Loucy (cell line): ENCODE results near the gene PARVG.

Source experiments
- H2AFZ ChIP-seq: fragments of 200-600 bp; sonication (generic); 2 replicates; pipeline ENCODE4 v1.6.0; 2016; ENCODE audit warnings: antibody characterized with exemption, mild to moderate bottlenecking, low read length, moderate library complexity
- H3F3A ChIP-seq: fragments of 200-600 bp; 2 replicates; pipeline ENCODE4 v1.6.0; 2016; ENCODE audit warnings: antibody characterized with exemption, low read depth, mild to moderate bottlenecking
- H3K27me3 ChIP-seq: fragments of 200-600 bp; sonication (generic); 2 replicates; pipeline ENCODE4 v1.6.1; 2014; ENCODE audit warnings: low read length, mild to moderate bottlenecking; ENCODE audit not compliant: insufficient read depth, poor library complexity, severe bottlenecking
- H3K36me3 ChIP-seq: fragments of 200-600 bp; sonication (generic); 2 replicates; pipeline ENCODE4 v1.6.1; 2016; ENCODE audit warnings: low read length; ENCODE audit not compliant: insufficient read depth
- H3K4me1 ChIP-seq: fragments of 200-600 bp; sonication (generic); 2 replicates; pipeline ENCODE4 v1.5.1; 2014; ENCODE audit warnings: low read length, mild to moderate bottlenecking; ENCODE audit not compliant: insufficient read depth, poor library complexity, severe bottlenecking
- H3K4me2 ChIP-seq: fragments of 200-600 bp; sonication (generic); 2 replicates; pipeline ENCODE4 v1.6.0; 2014; ENCODE audit warnings: antibody characterized with exemption, low read length, low read depth, mild to moderate bottlenecking; ENCODE audit not compliant: poor library complexity, severe bottlenecking
- H3K4me3 ChIP-seq: fragments of 200-600 bp; sonication (generic); 2 replicates; pipeline ENCODE4 v1.5.1; 2014; ENCODE audit warnings: low read length, mild to moderate bottlenecking, mixed read lengths; ENCODE audit not compliant: poor library complexity, severe bottlenecking
- H3K79me2 ChIP-seq: fragments of 200-600 bp; sonication (generic); 2 replicates; pipeline ENCODE4 v1.6.1; 2014; ENCODE audit warnings: low read length; ENCODE audit not compliant: insufficient read depth
- H3K9ac ChIP-seq: fragments of 200-600 bp; sonication (generic); 2 replicates; pipeline ENCODE4 v1.6.0; 2014; ENCODE audit warnings: mild to moderate bottlenecking, low read depth, low read length, moderate library complexity; ENCODE audit not compliant: poor library complexity, severe bottlenecking
- H3K9me2 ChIP-seq: fragments of 200-600 bp; sonication (generic); replicated peaks from 2 replicates; pipeline ENCODE4 v1.6.1; 2016; ENCODE audit warnings: low read depth, low read length, mixed read lengths
- H3K9me3 ChIP-seq: fragments of 200-600 bp; sonication (generic); 2 replicates; pipeline ENCODE4 v1.6.1; 2014; ENCODE audit warnings: mild to moderate bottlenecking, antibody characterized with exemption, low read length, low read depth; ENCODE audit not compliant: insufficient read depth
- H4K20me1 ChIP-seq: fragments of 200-600 bp; sonication (generic); 2 replicates; pipeline ENCODE4 v1.6.0; 2014; ENCODE audit warnings: antibody characterized with exemption, low read length, mild to moderate bottlenecking; ENCODE audit not compliant: insufficient read depth, poor library complexity, severe bottlenecking
- EZH2phosphoT487 ChIP-seq: fragments of 200-600 bp; IDR thresholded peaks from 2 replicates; pipeline ENCODE4 v1.6.1; 2018; ENCODE audit warnings: antibody characterized with exemption, mild to moderate bottlenecking, moderate library complexity, borderline replicate concordance
- TF ChIP-seq, protein P1 (sequence below): fragments of 200-600 bp; sonication (generic); conservative IDR thresholded peaks from 2 replicates; pipeline ENCODE4 v1.5.1; 2014; ENCODE audit warnings: mild to moderate bottlenecking, antibody characterized with exemption, low read length

The PARVG gene

GRCh38 chr22:44209343-44209742, 28.6 kb downstream of the PARVG start:
- H4K20me1 ChIP-seq: no peaks in the 10 kb centered on the region
- H3K4me1 ChIP-seq: peaks cover 3% of the 10 kb centered on the region
- no peaks in the 10 kb centered on the region for H3K27me3 ChIP-seq
- H3K36me3 ChIP-seq: peaks cover 3% of the 10 kb centered on the region; the same call in 1 of the 2 replicates
- H3K79me2 ChIP-seq: no peaks in the 10 kb centered on the region
- no peak overlapping the region for H3K4me2 ChIP-seq
- no peaks in the 10 kb centered on the region for H3K9me2 ChIP-seq
- no peak overlapping the region for H3K9ac ChIP-seq
- H3K4me3 ChIP-seq: no peak overlapping the region
- TF ChIP-seq, protein P1, sequence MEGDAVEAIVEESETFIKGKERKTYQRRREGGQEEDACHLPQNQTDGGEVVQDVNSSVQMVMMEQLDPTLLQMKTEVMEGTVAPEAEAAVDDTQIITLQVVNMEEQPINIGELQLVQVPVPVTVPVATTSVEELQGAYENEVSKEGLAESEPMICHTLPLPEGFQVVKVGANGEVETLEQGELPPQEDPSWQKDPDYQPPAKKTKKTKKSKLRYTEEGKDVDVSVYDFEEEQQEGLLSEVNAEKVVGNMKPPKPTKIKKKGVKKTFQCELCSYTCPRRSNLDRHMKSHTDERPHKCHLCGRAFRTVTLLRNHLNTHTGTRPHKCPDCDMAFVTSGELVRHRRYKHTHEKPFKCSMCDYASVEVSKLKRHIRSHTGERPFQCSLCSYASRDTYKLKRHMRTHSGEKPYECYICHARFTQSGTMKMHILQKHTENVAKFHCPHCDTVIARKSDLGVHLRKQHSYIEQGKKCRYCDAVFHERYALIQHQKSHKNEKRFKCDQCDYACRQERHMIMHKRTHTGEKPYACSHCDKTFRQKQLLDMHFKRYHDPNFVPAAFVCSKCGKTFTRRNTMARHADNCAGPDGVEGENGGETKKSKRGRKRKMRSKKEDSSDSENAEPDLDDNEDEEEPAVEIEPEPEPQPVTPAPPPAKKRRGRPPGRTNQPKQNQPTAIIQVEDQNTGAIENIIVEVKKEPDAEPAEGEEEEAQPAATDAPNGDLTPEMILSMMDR: no peak
- no peak for TF ChIP-seq EZH2phosphoT487
- H3K9me3 ChIP-seq: peaks cover 10% of the 10 kb centered on the region; the same call in 1 of the 2 replicates
- H3F3A ChIP-seq: no peaks in the 10 kb centered on the region; the same call in 1 of the 2 replicates
- no peak overlapping the region for H2AFZ ChIP-seq

- H3K36me3 ChIP-seq: peaks cover 3% of the 10 kb centered on the region; the same call in 1 of the 2 replicates
- H3K4me3 ChIP-seq: no peak overlapping the region
- no peaks in the 10 kb centered on the region; the same call in 1 of the 2 replicates for H3F3A ChIP-seq
- peaks cover 3% of the 10 kb centered on the region for H3K4me1 ChIP-seq
- no peak for TF ChIP-seq EZH2phosphoT487
- TF ChIP-seq, protein P1: no peak
- no peaks in the 10 kb centered on the region for H4K20me1 ChIP-seq
- no peak overlapping the region for H3K4me2 ChIP-seq
- no peak overlapping the region for H2AFZ ChIP-seq
- no peaks in the 10 kb centered on the region for H3K9me2 ChIP-seq
- no peaks in the 10 kb centered on the region for H3K79me2 ChIP-seq
- no peak overlapping the region for H3K9ac ChIP-seq
- no peaks in the 10 kb centered on the region for H3K27me3 ChIP-seq
- H3K9me3 ChIP-seq: peaks cover 14% of the 10 kb centered on the region; the same call in 1 of the 2 replicates
Observed at GRCh38 chr22:44210722-44211121, 30.0 kb downstream of the PARVG start.

- no peaks in the 10 kb centered on the region for H3K79me2 ChIP-seq
- no peaks in the 10 kb centered on the region for H3K27me3 ChIP-seq
- H3K36me3 ChIP-seq: no peaks in the 10 kb centered on the region; the same call in 1 of the 2 replicates
- H3K9me2 ChIP-seq: no peaks in the 10 kb centered on the region
- no peak overlapping the region for H3K4me2 ChIP-seq
- H3K9ac ChIP-seq: no peak overlapping the region
- H3F3A ChIP-seq: no peaks in the 10 kb centered on the region; the same call in 1 of the 2 replicates
- H3K4me3 ChIP-seq: no peak overlapping the region
- H3K9me3 ChIP-seq: peaks cover 14% of the 10 kb centered on the region; the same call in 1 of the 2 replicates
- H3K4me1 ChIP-seq: peaks cover 3% of the 10 kb centered on the region
- no peak overlapping the region for H2AFZ ChIP-seq
- H4K20me1 ChIP-seq: no peaks in the 10 kb centered on the region
- TF ChIP-seq, protein P1: no peak
- TF ChIP-seq EZH2phosphoT487: no peak
Observed at GRCh38 chr22:44211256-44211945, 30.7 kb downstream of the PARVG start.
